ENCODE measurements around the gene TAF5.
A peak's percentile ranks its signal among the peaks of the same experiment; 100 is the strongest.
"Not testable (repeated sequence)": the region's sequence is repeated elsewhere in the genome, so short reads cannot be mapped to it uniquely, and the experiment has no call there.

The TAF5 gene

DNA sequence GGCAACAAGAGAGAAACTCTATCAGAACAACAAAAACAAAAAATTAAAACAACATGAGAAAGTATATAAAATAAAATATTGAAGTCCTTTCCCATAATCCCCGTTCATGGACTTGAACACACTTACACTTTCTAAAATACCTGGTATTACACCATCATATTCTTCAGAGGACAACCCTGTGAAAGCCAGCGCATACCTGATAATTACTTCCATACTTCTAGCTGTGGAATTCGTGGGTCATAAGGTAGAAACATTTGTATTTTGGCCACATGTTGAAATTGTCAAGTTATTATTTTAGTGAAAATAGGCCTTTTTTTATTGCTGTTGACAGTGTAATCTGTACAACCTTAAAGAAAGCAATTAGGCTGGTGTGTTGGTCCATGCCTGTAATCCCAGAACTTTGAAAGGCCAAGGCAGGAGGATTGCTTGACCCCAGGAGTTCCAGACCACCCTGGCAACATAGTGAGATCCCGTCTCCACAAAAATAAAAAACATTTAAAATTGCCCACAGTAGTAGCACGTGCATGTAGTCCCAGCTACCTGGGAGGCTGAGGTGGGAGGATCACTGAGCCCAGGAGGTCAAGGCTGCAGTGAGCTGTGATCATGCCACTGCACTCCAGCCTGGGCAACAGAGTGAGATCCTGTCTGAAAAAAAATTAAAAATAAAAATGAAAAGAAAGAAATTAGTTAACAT, 11.7 kb upstream of the TAF5 start:
- Histone ChIP-seq H3K4me3 (ENCODE audit: low read depth, low read length, poor library complexity, severe bottlenecking) (no peak overlapping the region), H3K4me1 (ENCODE audit: insufficient read depth, low read length, severe bottlenecking) (peaks cover 6% of the 10 kb centered on the region), H3K27me3 (ENCODE audit: insufficient read depth, low read length) (no peaks in the 10 kb centered on the region), H2AFZ (ENCODE audit: low read length) (no peak overlapping the region), H3K27ac (ENCODE audit: low read depth, low read length, poor library complexity, severe bottlenecking) (no peak overlapping the region), H3K9me2 (ENCODE audit: low read depth, low read length) (no peaks in the 10 kb centered on the region), H3K9me3 (ENCODE audit: low read length) (no peaks in the 10 kb centered on the region), H3K4me2 (ENCODE audit: low read length) (no peak overlapping the region), H3F3A (ENCODE audit: insufficient read depth, low read length) (0 out of 2 replicates have a peak, but pooled peaks cover 2% of the 10 kb centered on the region), H3K79me2 (ENCODE audit: insufficient read depth, low read length) (no peaks in the 10 kb centered on the region), H3K9ac (ENCODE audit: low read length) (no peak overlapping the region), H3K36me3 (ENCODE audit: insufficient read depth, low read length) (no peaks in the 10 kb centered on the region), H4K20me1 (ENCODE audit: insufficient read depth, low read length) (no peaks in the 10 kb centered on the region)
- TF ChIP-seq, protein P1, sequence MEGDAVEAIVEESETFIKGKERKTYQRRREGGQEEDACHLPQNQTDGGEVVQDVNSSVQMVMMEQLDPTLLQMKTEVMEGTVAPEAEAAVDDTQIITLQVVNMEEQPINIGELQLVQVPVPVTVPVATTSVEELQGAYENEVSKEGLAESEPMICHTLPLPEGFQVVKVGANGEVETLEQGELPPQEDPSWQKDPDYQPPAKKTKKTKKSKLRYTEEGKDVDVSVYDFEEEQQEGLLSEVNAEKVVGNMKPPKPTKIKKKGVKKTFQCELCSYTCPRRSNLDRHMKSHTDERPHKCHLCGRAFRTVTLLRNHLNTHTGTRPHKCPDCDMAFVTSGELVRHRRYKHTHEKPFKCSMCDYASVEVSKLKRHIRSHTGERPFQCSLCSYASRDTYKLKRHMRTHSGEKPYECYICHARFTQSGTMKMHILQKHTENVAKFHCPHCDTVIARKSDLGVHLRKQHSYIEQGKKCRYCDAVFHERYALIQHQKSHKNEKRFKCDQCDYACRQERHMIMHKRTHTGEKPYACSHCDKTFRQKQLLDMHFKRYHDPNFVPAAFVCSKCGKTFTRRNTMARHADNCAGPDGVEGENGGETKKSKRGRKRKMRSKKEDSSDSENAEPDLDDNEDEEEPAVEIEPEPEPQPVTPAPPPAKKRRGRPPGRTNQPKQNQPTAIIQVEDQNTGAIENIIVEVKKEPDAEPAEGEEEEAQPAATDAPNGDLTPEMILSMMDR (IDR thresholded peaks at IDR 0.05; ENCODE audit: low read length), result no peak
- TF ChIP-seq EZH2 (IDR thresholded peaks at IDR 0.05; ENCODE audit: borderline replicate concordance, low read length), result no peak

DNA sequence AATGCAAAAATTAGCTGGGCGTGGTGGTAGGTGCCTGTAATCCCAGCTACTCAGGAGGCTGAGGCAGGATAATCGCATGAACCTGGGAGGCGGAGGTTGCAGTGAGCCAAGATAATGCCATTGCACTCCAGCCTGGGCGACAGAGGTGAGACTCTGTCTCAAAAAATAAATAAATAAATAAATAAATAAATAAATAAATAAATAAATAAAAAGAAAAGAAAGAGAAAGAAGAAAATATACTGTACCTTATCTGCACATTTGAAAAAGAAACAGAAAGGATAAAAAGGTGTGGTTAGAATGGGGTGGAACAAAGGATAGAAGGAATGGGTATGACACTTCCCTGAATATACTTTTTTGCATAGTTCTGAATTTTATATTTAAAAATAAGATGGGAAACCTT, 8.3 kb upstream of the TAF5 start:
- not testable (repeated sequence) for H3K9me2 ChIP-seq (ENCODE audit: low read depth, low read length); H3K27me3 ChIP-seq (ENCODE audit: insufficient read depth, low read length); H3K9ac ChIP-seq (ENCODE audit: low read length); H3K9me3 ChIP-seq (ENCODE audit: low read length); H4K20me1 ChIP-seq (ENCODE audit: insufficient read depth, low read length); H3K79me2 ChIP-seq (ENCODE audit: insufficient read depth, low read length); H3K36me3 ChIP-seq (ENCODE audit: insufficient read depth, low read length); H3K4me1 ChIP-seq (ENCODE audit: insufficient read depth, low read length, severe bottlenecking); H3F3A ChIP-seq (ENCODE audit: insufficient read depth, low read length); H2AFZ ChIP-seq (ENCODE audit: low read length); H3K4me2 ChIP-seq (ENCODE audit: low read length); H3K27ac ChIP-seq (ENCODE audit: low read depth, low read length, poor library complexity, severe bottlenecking); H3K4me3 ChIP-seq (ENCODE audit: low read depth, low read length, poor library complexity, severe bottlenecking)

DNA sequence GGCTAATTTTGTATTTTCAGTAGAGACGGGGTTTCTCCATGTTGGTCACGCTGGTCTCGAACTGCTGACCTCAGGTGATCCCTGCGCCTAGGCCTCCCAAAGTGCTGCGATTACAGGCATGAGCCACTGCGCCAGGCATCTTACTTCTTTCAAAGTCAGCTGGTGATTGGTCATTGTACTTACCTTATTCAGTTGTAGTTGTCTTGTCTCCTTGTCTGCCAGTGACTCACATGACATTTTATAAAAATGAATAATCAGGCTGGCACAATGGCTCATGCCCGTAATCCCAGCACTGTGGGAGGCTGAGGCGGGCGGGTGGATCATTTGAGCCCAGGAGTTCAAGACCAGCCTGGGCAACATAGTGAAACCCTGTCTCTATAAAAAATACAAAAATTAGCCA, 7.0 kb upstream of the TAF5 start:
- not testable (repeated sequence) for H3K9me2 ChIP-seq (ENCODE audit: low read depth, low read length); H3K4me2 ChIP-seq (ENCODE audit: low read length); H3F3A ChIP-seq (ENCODE audit: insufficient read depth, low read length); H3K27me3 ChIP-seq (ENCODE audit: insufficient read depth, low read length); H3K4me1 ChIP-seq (ENCODE audit: insufficient read depth, low read length, severe bottlenecking); H3K27ac ChIP-seq (ENCODE audit: low read depth, low read length, poor library complexity, severe bottlenecking); H3K79me2 ChIP-seq (ENCODE audit: insufficient read depth, low read length); H2AFZ ChIP-seq (ENCODE audit: low read length); H3K4me3 ChIP-seq (ENCODE audit: low read depth, low read length, poor library complexity, severe bottlenecking); H3K36me3 ChIP-seq (ENCODE audit: insufficient read depth, low read length); H4K20me1 ChIP-seq (ENCODE audit: insufficient read depth, low read length); H3K9me3 ChIP-seq (ENCODE audit: low read length); H3K9ac ChIP-seq (ENCODE audit: low read length)

DNA sequence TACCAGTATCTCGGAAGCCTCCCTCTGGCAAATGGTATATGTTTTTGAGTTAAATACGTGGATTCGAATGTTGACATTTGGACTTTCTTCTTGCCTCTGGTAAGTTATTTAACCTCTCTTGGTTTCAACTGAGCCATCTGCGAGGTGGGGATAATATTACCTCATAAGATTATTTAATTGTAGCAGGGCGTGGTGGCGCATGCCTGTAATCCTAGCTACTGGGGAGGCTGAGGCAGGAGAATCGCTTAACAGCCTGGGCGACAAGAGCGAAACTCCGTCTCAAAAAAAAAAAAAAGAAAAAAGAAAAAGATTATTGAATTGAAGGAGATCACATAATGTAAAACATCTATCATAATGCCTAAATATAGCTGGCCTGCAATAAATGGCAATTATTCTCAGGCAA, 396 bp upstream of the TAF5 start:
- peaks cover 22% of the 10 kb centered on the region for H3K79me2 ChIP-seq (ENCODE audit: insufficient read depth, low read length)
- no peaks in the 10 kb centered on the region for H3F3A ChIP-seq (ENCODE audit: insufficient read depth, low read length)
- H3K36me3 ChIP-seq (ENCODE audit: insufficient read depth, low read length), result peaks cover 7% of the 10 kb centered on the region; the same call in 1 of the 2 replicates
- no peak for TF ChIP-seq EZH2 (IDR thresholded peaks at IDR 0.05; ENCODE audit: borderline replicate concordance, low read length)
- TF ChIP-seq, protein P1 (IDR thresholded peaks at IDR 0.05; ENCODE audit: low read length), result no peak
- no peaks in the 10 kb centered on the region for H4K20me1 ChIP-seq (ENCODE audit: insufficient read depth, low read length)
- peak overlapping the region; percentile 34; the same call in 1 of the 2 replicates for H3K9ac ChIP-seq (ENCODE audit: low read length)
- no peak overlapping the region for H2AFZ ChIP-seq (ENCODE audit: low read length)
- H3K27me3 ChIP-seq (ENCODE audit: insufficient read depth, low read length), result no peaks in the 10 kb centered on the region
- H3K4me2 ChIP-seq (ENCODE audit: low read length), result peak overlapping the region; percentile 70
- H3K9me3 ChIP-seq (ENCODE audit: low read length), result no peaks in the 10 kb centered on the region
- H3K4me3 ChIP-seq (ENCODE audit: low read depth, low read length, poor library complexity, severe bottlenecking), result peak overlapping the region; percentile 89
- peak overlapping the region; percentile 71 for H3K27ac ChIP-seq (ENCODE audit: low read depth, low read length, poor library complexity, severe bottlenecking)
- H3K4me1 ChIP-seq (ENCODE audit: insufficient read depth, low read length, severe bottlenecking), result peaks cover 31% of the 10 kb centered on the region
- H3K9me2 ChIP-seq (ENCODE audit: low read depth, low read length), result no peaks in the 10 kb centered on the region

All from OCI-LY1 (cell line).